ENCODE data around the gene LRRC1.

DNA sequence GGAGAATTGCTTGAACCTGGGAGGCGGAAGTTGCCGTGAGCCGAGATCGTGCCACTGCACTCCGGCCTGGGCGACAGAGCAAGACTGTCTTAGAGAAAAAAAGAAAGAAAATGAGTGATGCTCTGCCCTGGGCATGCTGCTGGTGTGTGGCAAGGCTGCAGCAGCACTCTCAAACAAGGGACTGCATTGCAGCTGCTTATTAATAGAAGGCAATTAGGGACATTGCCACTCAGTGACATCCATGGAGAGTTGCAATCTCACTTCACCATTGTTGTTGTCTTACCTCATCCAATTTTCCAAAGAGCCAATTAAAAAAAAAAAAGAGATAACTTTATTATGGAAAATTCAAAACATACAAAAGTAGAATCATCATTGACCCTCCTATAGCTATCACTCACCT lies 131.1 kb downstream of the LRRC1 start:
- no peak for TF ChIP-seq POLR2A (IDR thresholded peaks at IDR 0.05; ENCODE audit: low read depth, low read length)
- TF ChIP-seq CTCF (IDR thresholded peaks at IDR 0.05; ENCODE audit: extremely low read depth in 1 of 2, insufficient read depth in 1 of 2, low read depth in 1 of 2, low read length in 2 of 2) = no peak
- no peak for TF ChIP-seq JUN (IDR thresholded peaks at IDR 0.05; ENCODE audit: borderline replicate concordance, insufficient read depth, insufficient read length, low read depth)
- no peak for TF ChIP-seq EZH2 (IDR thresholded peaks at IDR 0.05; ENCODE audit: borderline replicate concordance, low read depth, low read length, severe bottlenecking)
- TF ChIP-seq POLR2AphosphoS5 (IDR thresholded peaks at IDR 0.05; ENCODE audit: insufficient read depth, low read depth, low read length) = no peak
